ENCODE results near the gene CREB3L4.
"Not testable (repeated sequence)": the region's sequence is repeated elsewhere in the genome, so short reads cannot be mapped to it uniquely, and the experiment has no call there.

Gene CREB3L4

GRCh38 chr1:153987621-153988020, 19.9 kb downstream of the CREB3L4 start:
- DNase-seq: no peak

GRCh38 chr1:153990468-153991150, 22.9 kb downstream of the CREB3L4 start, which contains the start of gene RPS27:
TSS of gene RPS27 (plus strand) at chr1:153990762. CDS start at chr1:153990797, 35 bp downstream.
- no peak for DNase-seq

GRCh38 chr1:153991151-153991630, 23.5 kb downstream of the CREB3L4 start:
- no peak for DNase-seq

- DNase-seq: no peak
Observed at GRCh38 chr1:153991806-153992205, 24.1 kb downstream of the CREB3L4 start.

- DNase-seq: no peak
Observed at GRCh38 chr1:153995202-153995601, 27.5 kb downstream of the CREB3L4 start.

- DNase-seq: no peak
Observed at GRCh38 chr1:153995640-153996039, 27.9 kb downstream of the CREB3L4 start.

GRCh38 chr1:153996882-153997281, 29.2 kb downstream of the CREB3L4 start:
- not testable (repeated sequence) for DNase-seq

- no peak for DNase-seq
Observed at GRCh38 chr1:154000420-154000819, 32.7 kb downstream of the CREB3L4 start.

GRCh38 chr1:154006136-154006535, 38.4 kb downstream of the CREB3L4 start:
- DNase-seq: no peak

GRCh38 chr1:154012129-154012528, 44.4 kb downstream of the CREB3L4 start:
- no peak for DNase-seq

- not testable (repeated sequence) for DNase-seq
Observed at GRCh38 chr1:154012543-154012942, 44.8 kb downstream of the CREB3L4 start.

- no peak for DNase-seq
Observed at GRCh38 chr1:154014154-154014907, 46.6 kb downstream of the CREB3L4 start.

- no peak for DNase-seq
Observed at GRCh38 chr1:154019269-154019668, 51.6 kb downstream of the CREB3L4 start.

GRCh38 chr1:154019940-154020339, 52.2 kb downstream of the CREB3L4 start:
- no peak for DNase-seq
